GM21717 (cell line): ENCODE results near the gene PSMC1.

Experiments used
- ATAC-seq: cut with Tn5 transposase; IDR thresholded peaks from one replicate; pipeline ENCODE4 v1.9.1; 2021; ENCODE audit warnings: mild to moderate bottlenecking, moderate library complexity; ENCODE audit not compliant: unreplicated experiment

The PSMC1 gene

DNA sequence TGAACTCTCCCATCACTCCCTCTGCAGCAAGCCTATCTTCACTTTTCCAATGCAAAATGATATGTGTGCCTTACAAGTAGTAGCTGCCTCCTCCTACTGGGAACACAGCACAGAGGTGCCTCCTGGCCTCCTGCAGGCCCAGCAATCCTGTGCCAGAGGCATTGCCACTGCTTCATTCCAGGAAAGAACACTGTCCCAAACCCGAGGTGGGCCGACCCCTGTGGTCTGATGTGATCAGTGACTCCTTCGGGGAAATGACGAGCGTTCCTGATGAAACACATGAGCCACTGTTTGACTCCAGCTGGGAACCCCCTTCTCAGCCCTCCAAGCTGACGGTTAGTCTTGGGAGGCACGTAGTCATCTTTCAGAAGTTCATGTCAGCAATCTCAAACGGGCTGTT, 19.5 kb downstream of the PSMC1 start:
- no peak for ATAC-seq

DNA sequence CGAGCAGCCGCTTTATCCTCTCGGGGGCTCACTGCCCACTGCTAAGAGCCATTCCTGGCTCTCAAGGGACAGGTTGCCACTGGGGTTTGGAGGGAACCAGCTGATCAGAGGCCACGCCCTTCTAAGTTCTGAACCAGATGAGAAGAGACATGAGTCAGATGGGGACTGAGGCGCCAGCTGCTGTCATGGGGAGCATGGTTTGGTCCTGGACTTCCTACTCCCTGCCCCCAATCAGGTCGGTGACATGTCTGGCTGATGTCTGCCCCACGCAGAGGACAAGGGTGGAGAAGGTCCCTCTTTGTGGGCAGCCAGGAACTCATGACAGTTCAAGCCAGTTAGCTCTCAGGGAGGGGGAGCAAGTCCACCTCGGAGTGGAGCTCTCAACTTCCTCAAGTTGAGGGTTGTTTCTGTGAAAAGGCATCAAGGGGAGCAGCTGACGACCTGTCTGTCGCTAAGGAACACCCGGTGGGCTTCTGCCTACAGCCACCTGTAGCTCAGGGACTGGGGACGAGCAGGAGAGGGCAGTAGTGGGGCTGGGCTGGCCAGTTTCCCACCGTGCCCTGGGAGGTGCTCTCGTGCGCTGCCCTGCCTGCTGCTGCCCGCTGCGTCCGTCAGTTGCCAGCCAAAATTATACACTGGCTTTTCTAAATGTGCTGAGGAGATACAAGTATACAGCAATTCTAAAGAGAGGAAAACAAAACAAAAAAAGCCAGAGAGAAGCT, 20.5 kb downstream of the PSMC1 start:
- ATAC-seq, result no peak

- ATAC-seq, result no peak
Measured at GRCh38 chr14:90277581-90278198, 21.3 kb downstream of the PSMC1 start.

- no peak for ATAC-seq
Measured at GRCh38 chr14:90278199-90279175, 22.1 kb downstream of the PSMC1 start.

DNA sequence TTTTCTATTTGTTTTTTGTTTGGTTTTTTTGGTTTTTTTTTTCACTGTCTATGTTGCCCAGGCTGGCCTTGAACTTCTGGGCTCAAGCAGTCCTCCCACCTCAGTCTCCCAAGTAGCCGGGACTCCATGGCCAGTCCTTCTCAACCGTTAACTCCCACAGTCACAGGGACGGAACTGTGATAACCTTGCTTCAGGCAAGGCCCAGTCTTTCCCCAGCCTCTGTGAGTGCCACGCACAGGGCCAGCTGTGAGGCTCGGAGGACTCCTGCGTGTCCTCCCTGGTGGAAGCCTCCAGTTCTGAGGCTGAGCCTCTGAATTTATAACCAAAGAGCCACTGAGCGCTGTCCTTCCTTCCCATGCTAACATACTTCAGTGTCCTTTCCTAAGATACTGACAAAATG, 23.7 kb downstream of the PSMC1 start:
- no peak for ATAC-seq

- no peak for ATAC-seq
Measured at GRCh38 chr14:90281261-90281660, 24.9 kb downstream of the PSMC1 start.

- no peak for ATAC-seq
Measured at GRCh38 chr14:90281756-90282155, 25.4 kb downstream of the PSMC1 start.

- ATAC-seq, result no peak
Measured at GRCh38 chr14:90287791-90288190, 31.4 kb downstream of the PSMC1 start.

- no peak for ATAC-seq
Measured at GRCh38 chr14:90288651-90289355, 32.5 kb downstream of the PSMC1 start.

DNA sequence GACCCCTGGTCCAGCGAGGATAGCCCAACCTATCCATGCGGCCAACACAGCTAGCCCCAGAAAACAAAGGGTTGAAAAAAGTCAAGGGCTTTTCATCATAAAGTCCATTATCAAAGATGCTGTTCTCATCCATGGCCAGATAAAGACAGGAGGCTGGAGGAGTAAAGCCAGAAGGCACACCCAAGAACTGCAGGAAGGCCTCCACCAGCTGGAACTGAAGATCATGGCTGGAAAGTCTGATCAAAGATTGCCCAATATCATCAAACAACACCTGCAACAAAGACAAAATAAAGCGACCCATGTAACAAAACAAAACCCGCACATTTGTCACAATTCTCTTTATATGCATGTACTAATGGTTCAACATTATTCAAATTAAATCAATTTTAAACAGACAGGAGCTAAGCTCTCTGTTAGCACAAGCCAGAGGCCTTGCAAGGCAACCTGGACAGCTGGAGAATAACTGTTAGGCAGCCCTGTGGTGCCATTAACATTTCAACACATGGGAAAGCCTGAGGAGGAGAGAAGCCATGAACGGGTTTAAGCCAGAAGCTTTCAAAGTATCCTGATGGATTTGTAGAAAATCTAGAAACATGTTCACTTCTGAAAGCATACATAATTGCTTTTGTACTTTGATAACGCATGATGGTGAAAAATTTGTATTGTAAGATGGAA, 34.1 kb downstream of the PSMC1 start:
- ATAC-seq, result no peak

GRCh38 chr14:90291699-90292098, 35.3 kb downstream of the PSMC1 start:
- no peak for ATAC-seq

DNA sequence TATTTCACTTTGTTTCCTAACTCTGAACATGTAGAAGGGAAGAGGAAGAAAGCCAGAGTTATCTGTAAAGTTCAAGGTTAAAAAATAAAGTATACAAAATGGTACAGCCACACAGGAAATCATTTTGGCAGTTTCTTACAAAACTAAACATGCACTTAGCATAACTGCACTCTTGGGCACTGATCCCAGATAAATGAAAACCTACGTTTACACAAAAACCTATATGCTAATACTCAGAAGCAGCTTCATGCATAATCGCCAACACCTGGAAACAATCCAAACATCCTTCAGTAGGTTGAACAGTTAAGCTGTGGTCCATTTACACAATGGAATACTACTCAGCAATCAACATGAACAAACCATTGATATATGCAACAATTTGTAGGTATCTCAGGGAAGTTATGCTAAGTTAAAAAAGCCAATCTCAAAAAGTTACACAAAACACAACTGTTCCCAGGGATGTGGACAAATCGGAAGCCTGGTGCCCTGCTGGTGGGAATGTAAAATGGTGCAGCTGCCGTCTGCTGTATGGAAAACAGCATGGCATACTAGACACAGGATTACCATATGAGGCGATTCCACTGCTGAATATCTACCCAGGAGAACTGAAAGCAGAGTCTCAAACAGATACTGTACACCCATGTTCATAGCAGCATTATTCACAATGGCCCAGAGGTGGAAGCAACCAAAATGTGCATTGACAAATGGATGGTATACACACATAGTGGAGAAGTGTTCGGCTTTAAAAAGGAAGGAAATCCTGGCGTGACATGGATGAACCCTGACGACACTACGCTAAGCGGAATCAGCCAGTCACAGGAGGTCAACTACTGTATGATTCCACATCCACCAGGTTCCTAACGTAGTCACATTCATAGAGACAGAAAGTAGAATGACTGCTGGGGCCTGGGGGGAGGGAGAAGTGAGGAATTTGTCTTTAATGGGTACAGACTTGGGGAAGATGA, 37.7 kb downstream of the PSMC1 start:
- ATAC-seq, result no peak

GRCh38 chr14:90294872-90295271, 38.5 kb downstream of the PSMC1 start:
- ATAC-seq, result no peak

GRCh38 chr14:90295870-90296516, 39.6 kb downstream of the PSMC1 start:
- ATAC-seq, result no peak

DNA sequence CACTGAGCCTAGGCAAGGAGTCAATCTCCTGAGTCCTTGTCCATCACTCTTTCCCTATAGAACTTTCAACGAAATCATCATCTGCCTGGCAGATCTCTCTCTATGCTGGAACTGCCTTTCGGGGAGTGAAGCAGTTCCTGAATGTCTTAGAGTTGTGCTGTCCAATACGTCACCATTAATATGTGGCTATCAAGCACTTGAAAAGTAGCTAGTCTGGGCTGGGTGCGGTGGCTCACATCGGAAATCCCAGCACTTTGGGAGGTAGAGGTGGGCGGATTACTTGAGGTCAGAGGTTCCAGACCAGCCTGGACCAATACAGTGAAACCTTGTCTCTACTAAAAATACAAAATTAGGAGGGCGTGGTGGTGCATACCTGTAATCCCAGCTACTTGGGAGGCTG, 40.3 kb downstream of the PSMC1 start:
- ATAC-seq, result no peak

GRCh38 chr14:90297876-90298629, 41.7 kb downstream of the PSMC1 start:
- no peak for ATAC-seq

GRCh38 chr14:90299408-90299807, 43.1 kb downstream of the PSMC1 start:
- no peak for ATAC-seq

GRCh38 chr14:90300611-90301047, 44.3 kb downstream of the PSMC1 start:
- ATAC-seq, result no peak
